HepG2 (cell line): ENCODE data around the gene SMIM28.
A peak's percentile ranks its signal among the peaks of the same experiment; 100 is the strongest.

Experiments
- ATF4 ChIP-seq, 2 experiments: fragments of 450-650 bp in 1 of 2; sonication (generic) in 1 of 2; formaldehyde crosslinking; IDR thresholded peaks; 2 replicates each; pipeline versions ENCODE4 v1.5.0 to v1.8.0; 2020 to 2022; ENCODE audit warnings: mild to moderate bottlenecking in 1 of 2, missing genetic modification reagents in 1 of 2
- CSRNP2 ChIP-seq: sonication (generic); formaldehyde crosslinking; conservative IDR thresholded peaks from 2 replicates; pipeline ENCODE4 v1.8.0; 2022; ENCODE audit warnings: low read depth, missing genetic modification reagents
- DBP ChIP-seq: sonication (generic); formaldehyde crosslinking; IDR thresholded peaks from 2 replicates; pipeline ENCODE4 v1.4.0; 2020; ENCODE audit warnings: missing genetic modification reagents; ENCODE audit errors: not compliant biosample characterization
- HMG20B ChIP-seq: conservative IDR thresholded peaks from 2 replicates; pipeline ENCODE4 v1.6.1; 2016; ENCODE audit warnings: missing genetic modification reagents, missing compliant biosample characterization
- IRF2 ChIP-seq: IDR thresholded peaks from 2 replicates; pipeline ENCODE4 v1.6.1; 2018; ENCODE audit warnings: missing genetic modification reagents, missing compliant biosample characterization
- MATR3 ChIP-seq: sonication (generic); formaldehyde crosslinking; IDR thresholded peaks from 2 replicates; pipeline ENCODE4 v1.4.0; 2020; ENCODE audit warnings: missing genetic modification reagents
- NONO ChIP-seq, 2 experiments: fragments of 450-650 bp in 1 of 2; sonication (generic) in 1 of 2; formaldehyde crosslinking in 1 of 2; IDR thresholded peaks in 1 of 2; conservative IDR thresholded peaks in 1 of 2; 2 replicates each; pipeline versions ENCODE4 v1.6.1 to v1.8.0; 2017 to 2022; ENCODE audit warnings: mild to moderate bottlenecking in 1 of 2, missing genetic modification reagents in 1 of 2, moderate library complexity in 1 of 2
- SIN3A ChIP-seq: IDR thresholded peaks from 2 replicates; pipeline ENCODE4 v1.6.1; 2011; ENCODE audit warnings: low read depth, mild to moderate bottlenecking, control low read depth, low read length, borderline replicate concordance
- TFAP4 ChIP-seq: sonication (generic); IDR thresholded peaks from 2 replicates; pipeline ENCODE4 v1.6.1; 2016; ENCODE audit warnings: low read depth, borderline replicate concordance
- ZBTB1 ChIP-seq: sonication (generic); formaldehyde crosslinking; IDR thresholded peaks from 2 replicates; pipeline ENCODE4 v1.4.0; 2020; ENCODE audit warnings: missing genetic modification reagents, borderline replicate concordance
- ZNF619 ChIP-seq: sonication (generic); formaldehyde crosslinking; IDR thresholded peaks from 2 replicates; pipeline ENCODE4 v1.4.0; 2020; ENCODE audit warnings: mild to moderate bottlenecking, missing genetic modification reagents

GRCh38 chr6:138403801-138404665, 26.3 kb downstream of the SMIM28 start, which contains the start of gene HEBP2:
- TF ChIP-seq CSRNP2 (CRISPR knock-in tag) (no peak), DBP (CRISPR knock-in tag) (no peak), NONO (IDR thresholded peaks at IDR 0.05) (no peak), NONO (CRISPR knock-in tag; conservative IDR thresholded peaks at IDR 0.05) (peak; percentile 95), ZBTB1 (CRISPR knock-in tag) (no peak), MATR3 (CRISPR knock-in tag) (no peak), SIN3A (peak; percentile 67; the same call in 1 of the 2 replicates), TFAP4 (peak; percentile 90; the same call in 1 of the 2 replicates), ZNF619 (CRISPR knock-in tag) (no peak; the same call in 1 of the 2 replicates), HMG20B (CRISPR knock-in tag) (peak; percentile 51; the same call in 1 of the 2 replicates), IRF2 (CRISPR knock-in tag) (peak; percentile 89), ATF4 (CRISPR knock-in tag; IDR thresholded peaks at IDR 0.05) (peak in 1 of 2 experiments; percentile 88; a peak in 2 of 4 replicates)
